Activated CD4-positive, CD25-positive, alpha-beta regulatory T cell treated with anti-CD3 and anti-CD28 coated beads, Interleukin-2, amount 50 U/mL, for 72 hours (primary cell): Measurements from ENCODE around the gene KRT17.
"Not testable (repeated sequence)": the region's sequence is repeated elsewhere in the genome, so short reads cannot be mapped to it uniquely, and the experiment has no call there.

Source experiments
- DNase-seq: peaks from one replicate; pipeline ENCODE4 v3.0.0; 2021

KRT17 gene

GRCh38 chr17:41619036-41619926 is 5.1 kb downstream of the KRT17 start:
- peak; percentile 15 for DNase-seq

DNA sequence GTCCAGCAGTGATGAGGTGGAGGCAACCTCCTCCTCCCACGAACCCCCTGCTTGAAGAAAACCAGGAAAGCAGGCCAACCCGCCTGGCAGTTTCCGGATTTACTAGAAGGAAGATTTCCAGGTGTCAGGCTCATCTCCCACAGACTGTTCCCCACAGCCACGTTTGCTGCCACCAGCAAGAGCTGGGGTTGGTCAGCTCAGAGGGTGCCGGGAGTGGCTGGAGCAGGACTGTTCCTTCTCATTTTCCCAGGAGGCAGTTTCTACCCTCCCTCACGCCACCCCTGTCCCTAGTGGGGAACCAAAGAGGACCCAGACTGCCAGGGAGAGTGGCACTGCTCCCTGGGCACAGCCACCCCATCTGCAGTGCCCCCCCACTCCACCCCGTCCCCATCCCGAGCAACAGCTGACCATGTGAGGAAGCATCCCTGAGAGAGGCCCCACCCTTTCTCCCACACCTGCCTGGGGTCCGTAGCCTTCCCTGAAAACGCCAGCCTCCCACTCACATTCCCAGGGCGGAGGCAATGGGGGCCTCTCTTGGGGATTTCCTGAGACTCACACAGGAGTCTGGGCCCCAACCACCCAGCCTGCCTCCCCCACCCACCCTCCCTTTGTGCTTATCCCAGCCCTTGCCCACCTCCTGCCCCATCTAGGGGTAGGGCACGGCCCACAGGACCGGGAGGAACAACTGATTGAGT is 5.9 kb downstream of the KRT17 start:
- DNase-seq, result no peak

DNA sequence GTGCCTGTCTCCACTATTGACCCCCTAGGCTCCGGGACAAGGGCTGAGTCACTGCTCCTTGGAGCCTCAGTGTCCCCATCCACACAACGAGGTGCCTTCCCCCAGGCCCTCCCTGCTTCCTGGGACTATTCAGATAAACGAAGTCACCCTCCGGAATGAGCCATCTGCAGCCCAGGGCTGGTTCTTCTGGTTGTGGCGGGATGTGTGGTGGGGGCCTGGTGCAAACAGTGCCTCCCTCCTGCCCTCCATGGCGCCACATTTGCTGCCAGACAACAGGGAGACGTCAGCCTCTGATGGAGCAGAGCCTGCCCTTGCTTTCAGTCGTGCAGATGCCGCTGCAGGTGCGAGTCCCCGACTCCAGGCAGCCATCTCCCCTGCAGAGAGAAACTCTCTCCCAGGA is 6.7 kb downstream of the KRT17 start:
- DNase-seq, result no peak

DNA sequence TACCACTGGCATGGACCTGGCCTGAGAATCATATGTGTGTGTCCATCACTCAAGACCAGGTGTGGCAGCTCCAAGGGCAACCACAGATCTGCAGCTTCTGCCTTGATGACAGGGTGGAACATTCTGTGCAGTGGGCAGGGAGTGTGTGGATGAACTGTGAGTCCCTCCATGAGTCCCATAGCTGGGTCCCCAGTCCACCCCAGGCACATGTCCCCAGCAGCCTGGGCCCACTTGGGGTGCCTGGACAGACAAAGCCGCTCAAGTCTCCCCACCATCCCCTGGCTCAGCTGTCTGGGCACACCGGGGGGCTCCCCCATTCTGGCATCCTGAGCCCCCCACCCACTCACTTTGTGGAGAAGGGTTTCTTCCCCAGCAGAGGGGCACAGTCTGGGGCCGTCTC is 7.2 kb downstream of the KRT17 start:
- DNase-seq, result no peak

DNA sequence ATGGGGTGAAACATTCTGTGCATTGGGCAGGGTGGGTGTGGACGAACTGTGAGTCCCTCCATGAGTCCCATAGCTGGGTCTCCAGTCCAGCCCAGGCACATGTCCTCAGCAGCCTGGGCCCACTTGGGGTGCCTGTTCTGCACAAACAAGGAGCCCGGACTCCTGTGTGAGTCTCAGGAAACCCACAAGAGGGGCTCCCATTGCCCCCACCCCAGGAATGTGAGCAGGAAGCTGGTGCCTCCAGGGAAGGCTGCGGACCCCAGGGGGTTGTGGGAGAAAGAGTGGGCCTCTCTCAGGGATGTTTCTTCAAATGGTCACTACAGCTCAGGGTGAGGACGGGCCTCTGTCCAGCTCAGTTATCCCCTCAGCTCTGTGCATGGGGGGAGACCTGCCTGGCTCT is 7.9 kb downstream of the KRT17 start:
- not testable (repeated sequence) for DNase-seq

- no peak for DNase-seq
Measured at GRCh38 chr17:41615454-41615853, 8.9 kb downstream of the KRT17 start.

GRCh38 chr17:41614767-41615166 is 9.6 kb downstream of the KRT17 start:
- DNase-seq, result not testable (repeated sequence)

DNA sequence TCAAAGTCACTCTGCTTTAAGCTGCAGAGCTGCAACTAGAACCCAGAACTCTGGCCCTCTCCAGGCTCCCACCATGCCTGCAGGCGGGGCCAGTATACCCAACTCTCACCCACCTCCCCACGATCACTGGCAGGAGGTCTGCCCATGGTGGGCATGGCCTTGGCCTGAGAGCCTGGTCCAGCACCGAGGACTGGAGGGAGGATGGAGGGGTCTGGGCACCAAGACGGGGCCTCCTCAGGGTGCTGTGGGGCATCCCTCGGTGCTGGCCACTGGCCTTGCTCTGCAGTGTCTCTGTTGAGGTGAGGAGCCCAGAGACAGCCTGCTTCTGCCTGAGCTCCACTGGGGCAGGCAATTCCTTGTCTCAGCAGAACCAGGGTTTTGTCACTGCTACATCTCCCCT is 10.3 kb downstream of the KRT17 start:
- DNase-seq, result no peak

DNA sequence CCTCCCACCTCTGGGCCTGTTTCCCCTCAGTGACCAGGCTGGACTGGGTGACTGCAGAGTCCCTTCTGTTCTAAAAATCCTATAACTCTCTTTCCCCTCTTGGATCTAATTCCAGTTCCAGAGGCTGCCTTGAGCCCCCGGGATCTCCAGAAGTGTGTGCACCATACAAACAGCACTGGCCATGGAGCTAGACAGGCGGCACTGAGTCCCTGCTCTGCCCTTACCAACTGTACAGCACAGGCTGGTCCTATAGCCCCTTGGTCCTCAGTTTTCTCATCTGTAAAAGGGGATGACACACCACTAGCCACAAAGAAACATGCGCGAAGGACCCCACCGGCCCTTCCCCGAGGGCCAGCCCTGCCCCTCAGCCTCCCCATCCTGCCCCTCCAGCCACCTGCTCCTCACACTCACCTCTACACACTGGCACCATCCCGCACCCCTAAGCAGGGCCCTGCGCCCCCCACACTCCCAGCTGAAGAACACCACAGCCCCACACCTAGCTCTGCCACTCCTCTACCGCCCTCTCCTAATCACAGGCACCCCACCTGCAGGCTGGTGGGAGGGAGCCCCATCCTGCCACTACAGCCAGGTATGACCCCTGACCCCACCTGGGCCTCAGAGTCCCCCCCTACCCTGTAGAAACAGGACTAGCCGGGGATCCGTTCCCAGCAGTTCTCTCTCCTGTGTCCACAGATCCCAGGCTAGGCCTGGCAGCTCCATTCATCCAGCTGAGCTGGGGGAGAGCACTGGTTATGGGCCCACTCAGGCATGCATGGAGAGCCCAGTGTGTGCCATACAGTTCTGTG is 10.9 kb downstream of the KRT17 start:
- DNase-seq, result no peak

GRCh38 chr17:41612376-41613160 is 11.8 kb downstream of the KRT17 start, which contains the start of gene KRT16:
Gene KRT16 (minus strand): TSS chr17:41612767. CDS start chr17:41612688, 79 bp downstream.
- peak; percentile 23 for DNase-seq

DNA sequence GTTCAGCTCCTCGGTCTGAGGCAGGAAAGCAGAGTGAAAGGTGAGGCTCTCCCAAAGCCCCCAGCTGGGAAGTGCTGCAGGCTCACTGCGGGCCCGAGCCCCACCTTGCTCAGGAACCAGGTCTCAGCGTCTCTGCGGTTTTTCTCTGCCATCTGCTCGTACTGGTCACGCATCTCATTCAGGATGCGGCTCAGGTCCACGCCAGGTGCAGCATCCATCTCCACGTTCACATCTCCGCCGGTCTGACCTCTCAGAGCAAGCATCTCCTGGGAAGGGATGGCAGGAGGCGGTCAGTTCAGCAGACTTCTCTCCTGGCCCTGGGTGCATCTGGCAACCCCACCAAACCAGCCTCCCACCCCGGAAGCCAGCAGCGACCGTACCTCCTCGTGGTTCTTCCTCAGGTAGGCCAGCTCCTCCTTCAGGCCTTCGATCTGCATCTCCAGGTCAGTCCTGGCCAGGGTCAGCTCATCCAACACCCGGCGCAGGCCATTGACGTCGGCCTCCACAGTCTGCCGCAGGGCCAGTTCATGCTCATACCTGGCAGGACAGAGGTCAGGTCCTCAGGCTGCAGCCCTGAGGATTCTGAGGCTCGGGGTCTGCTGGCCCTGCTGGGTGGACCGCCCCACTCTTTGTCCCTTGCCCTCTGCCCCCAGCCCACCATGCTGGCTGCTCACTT is 13.3 kb downstream of the KRT17 start:
- DNase-seq, result no peak

DNA sequence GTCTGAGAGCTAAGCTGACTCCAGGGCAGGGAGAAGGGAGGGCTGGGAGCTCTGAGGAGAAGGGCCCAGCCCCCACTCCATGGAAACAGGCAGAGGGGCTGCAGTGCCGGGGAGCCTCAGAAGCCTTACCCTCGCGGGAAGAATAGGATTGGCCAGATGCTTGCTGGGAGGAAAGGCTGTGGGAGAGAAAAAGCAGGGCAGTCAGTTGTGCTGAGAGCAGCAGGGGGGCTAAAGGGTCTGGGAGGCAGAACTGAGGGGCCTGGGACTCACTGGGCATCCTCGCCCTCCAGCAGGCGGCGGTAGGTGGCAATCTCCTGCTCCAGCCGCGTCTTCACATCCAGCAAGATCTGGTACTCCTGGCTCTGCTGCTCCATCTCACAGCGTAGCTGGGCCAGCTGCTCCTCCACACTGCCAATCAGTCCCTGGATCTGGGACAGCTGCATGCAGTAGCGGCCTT is 14.3 kb downstream of the KRT17 start:
- DNase-seq, result not testable (repeated sequence)

DNA sequence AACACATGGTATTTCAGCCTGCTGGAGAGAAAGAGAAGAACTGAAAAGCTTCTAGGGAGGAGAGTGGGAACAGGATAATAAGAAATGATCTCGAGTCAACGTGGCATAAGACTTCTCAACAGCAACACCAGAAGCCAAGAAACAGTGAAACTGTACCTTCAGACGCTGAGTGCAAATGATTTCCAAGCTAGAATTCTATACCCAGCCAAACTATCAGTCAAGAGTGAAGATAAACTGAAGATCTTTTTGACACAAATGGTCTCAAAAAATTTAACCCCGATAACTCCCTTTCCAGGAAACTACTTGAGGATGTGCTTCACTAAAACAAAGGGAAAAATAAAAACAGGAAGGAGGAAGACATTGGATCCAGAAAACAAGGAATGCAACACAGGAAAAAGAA is 17.4 kb downstream of the KRT17 start:
- DNase-seq, result not testable (repeated sequence)

- no peak for DNase-seq
Measured at GRCh38 chr17:41602524-41602923, 21.9 kb downstream of the KRT17 start.

- DNase-seq, result no peak
Measured at GRCh38 chr17:41600318-41600717, 24.1 kb downstream of the KRT17 start.

DNA sequence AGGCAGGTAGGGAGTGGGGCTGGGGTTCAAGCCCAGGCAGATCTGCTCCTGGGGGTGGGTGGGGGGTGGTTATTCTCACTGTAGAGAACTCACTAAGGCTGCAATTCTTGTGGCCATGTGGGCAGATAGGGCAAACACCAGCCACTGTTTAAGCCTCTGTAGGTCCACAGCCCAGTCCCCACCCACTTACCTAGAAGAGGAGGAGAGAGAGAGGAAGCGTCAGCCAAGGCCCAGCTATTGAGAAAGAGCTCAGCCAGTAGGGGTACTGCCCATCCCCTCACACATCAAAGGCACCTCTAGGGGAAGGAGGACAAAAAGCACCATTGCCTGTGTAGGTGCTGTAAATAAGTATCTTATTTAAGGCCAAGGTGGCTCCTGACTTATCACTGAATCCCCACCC is 24.7 kb downstream of the KRT17 start:
- DNase-seq, result no peak

- DNase-seq, result no peak
Measured at GRCh38 chr17:41595585-41595984, 28.8 kb downstream of the KRT17 start.

DNA sequence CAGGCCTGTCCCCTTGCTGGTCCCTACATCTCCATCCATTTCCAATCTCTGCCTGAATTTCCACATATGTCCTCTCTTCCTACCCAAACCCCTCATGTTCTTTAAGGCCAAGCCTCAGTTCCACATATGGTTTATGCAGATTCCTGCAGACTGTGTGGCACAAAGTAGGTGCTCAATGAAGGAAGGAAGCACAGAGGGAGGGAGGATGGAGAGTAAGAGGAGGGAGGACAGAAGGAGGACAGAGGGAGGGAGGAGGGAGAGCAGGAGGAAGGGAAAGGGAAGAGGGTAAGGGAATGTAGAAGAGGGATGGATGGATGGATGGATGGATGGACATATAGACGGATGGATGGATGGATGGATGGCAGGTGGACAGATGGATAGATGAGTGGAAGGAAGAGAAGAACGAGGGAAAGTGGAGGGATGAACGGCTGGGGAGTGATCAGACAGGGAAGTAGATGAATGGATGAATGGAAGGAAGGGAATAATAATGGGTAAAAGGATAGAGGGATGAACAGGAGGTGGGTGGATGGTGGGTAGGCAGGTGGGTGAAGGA is 29.9 kb downstream of the KRT17 start:
- no peak for DNase-seq

GRCh38 chr17:41593306-41593981 is 30.9 kb downstream of the KRT17 start:
- DNase-seq, result no peak

- DNase-seq, result no peak
Measured at GRCh38 chr17:41592601-41593305, 31.6 kb downstream of the KRT17 start.
